Measurements from ENCODE around the gene P2RX7.

DNA sequence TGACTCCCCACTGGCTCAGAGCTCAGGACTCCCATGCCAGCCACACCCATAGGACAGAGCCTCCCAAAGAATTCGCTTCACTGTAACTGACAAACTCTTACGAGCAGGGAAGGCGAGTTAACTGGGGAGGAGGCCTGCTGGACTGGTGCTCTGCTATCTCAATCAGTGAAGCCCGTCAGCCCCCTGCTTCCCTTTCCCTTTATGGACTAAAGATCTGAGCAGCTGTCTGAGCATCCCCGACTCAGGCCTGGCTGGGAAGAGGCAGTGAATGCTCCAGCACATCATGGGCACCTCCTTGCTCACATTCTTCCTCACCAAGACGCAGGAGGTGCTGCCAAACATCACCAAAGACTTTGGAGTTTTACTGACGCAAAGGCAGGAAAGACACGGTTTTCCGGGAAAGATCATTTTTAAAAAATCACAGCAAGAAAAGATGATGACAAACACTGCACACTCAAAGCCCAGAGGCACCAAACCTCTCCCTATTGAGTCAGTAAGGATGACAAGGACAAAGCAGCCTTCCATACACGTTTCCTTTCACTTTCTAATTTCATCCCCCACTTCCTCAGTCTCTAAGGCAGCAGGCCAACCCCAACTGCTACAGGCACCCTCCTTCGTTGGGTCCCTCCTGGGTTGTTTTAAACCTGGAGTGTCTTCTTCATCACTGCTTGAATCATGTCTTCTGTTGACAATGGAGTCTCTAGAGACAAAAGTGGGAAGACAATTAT lies 45.0 kb upstream of the P2RX7 start:
- TF ChIP-seq EZH2 (IDR thresholded peaks at IDR 0.05; ENCODE audit: borderline replicate concordance, low read depth, low read length, severe bottlenecking): no peak
- TF ChIP-seq, protein P1, sequence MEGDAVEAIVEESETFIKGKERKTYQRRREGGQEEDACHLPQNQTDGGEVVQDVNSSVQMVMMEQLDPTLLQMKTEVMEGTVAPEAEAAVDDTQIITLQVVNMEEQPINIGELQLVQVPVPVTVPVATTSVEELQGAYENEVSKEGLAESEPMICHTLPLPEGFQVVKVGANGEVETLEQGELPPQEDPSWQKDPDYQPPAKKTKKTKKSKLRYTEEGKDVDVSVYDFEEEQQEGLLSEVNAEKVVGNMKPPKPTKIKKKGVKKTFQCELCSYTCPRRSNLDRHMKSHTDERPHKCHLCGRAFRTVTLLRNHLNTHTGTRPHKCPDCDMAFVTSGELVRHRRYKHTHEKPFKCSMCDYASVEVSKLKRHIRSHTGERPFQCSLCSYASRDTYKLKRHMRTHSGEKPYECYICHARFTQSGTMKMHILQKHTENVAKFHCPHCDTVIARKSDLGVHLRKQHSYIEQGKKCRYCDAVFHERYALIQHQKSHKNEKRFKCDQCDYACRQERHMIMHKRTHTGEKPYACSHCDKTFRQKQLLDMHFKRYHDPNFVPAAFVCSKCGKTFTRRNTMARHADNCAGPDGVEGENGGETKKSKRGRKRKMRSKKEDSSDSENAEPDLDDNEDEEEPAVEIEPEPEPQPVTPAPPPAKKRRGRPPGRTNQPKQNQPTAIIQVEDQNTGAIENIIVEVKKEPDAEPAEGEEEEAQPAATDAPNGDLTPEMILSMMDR (IDR thresholded peaks at IDR 0.05; ENCODE audit: borderline replicate concordance, extremely low read depth, low read length, poor library complexity, severe bottlenecking): no peak

Measured in DND-41 (cell line).